ES-I3 (cell line): ENCODE results near the gene SCAPER.

ENCODE experiments used
- H3K36me3 ChIP-seq: 2 replicates; pipeline ENCODE4 v1.6.1; 2013; ENCODE audit warnings: mild to moderate bottlenecking, low read length, control low read depth, moderate library complexity; ENCODE audit not compliant: insufficient read depth
- H3K4me1 ChIP-seq: 2 replicates; pipeline ENCODE4 v1.6.1; 2013; ENCODE audit warnings: mild to moderate bottlenecking, control low read depth, low read length; ENCODE audit not compliant: insufficient read depth
- H3K9ac ChIP-seq: 2 replicates; pipeline ENCODE4 v1.6.1; 2013; ENCODE audit warnings: low read depth, mild to moderate bottlenecking, low read length, moderate library complexity
- H3K9me3 ChIP-seq: 2 replicates; pipeline ENCODE4 v1.6.1; 2013; ENCODE audit warnings: mild to moderate bottlenecking, low read length, moderate library complexity; ENCODE audit not compliant: control insufficient read depth, insufficient read depth

SCAPER gene

DNA sequence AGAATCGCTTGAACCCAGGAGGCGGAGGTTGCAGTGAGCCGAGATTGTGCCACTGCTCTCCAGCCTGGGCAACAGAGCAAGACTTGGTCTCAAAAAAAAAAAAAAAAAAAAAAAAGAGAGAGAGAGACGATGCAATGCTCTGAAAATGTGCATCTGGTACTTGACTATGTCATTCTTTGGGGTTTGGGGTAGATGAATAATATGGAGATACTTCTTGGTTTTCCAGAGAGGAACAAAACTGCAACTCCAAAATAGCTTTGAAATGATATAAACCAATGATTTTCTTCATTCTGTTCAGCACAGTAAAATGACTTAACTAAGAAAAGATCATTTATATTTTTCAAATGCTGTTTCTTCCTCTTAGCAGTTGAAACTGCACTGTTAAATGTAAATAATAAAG is 409.7 kb downstream of the SCAPER start:
- no peaks in the 10 kb centered on the region for H3K36me3 ChIP-seq

DNA sequence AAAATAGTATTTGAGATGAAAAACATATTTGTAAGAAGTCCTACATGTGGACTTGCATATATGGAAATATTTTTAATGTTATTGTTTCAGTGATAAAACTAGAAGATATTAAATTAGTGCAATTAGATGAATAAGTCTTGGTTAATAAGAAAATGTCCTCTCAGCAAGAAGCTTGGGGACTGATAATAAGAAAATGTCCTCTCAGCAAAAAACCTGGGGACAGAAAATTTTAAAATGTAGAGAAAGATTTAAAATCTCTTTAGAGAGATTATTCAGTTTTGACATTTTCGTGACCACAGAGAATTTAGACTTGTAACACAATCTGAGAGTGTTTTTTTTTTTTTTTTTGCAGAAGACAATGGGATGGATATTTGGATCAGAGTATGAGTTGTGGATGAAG is 412.6 kb downstream of the SCAPER start:
- Histone ChIP-seq H3K9ac (no peak overlapping the region), H3K9me3 (no peaks in the 10 kb centered on the region), H3K36me3 (no peaks in the 10 kb centered on the region), H3K4me1 (no peaks in the 10 kb centered on the region)

More for the DNA sequence above, 409.7 kb downstream of the SCAPER start:
- no peak overlapping the region for H3K9ac ChIP-seq
- no peaks in the 10 kb centered on the region for H3K9me3 ChIP-seq
- no peaks in the 10 kb centered on the region for H3K4me1 ChIP-seq

DNA sequence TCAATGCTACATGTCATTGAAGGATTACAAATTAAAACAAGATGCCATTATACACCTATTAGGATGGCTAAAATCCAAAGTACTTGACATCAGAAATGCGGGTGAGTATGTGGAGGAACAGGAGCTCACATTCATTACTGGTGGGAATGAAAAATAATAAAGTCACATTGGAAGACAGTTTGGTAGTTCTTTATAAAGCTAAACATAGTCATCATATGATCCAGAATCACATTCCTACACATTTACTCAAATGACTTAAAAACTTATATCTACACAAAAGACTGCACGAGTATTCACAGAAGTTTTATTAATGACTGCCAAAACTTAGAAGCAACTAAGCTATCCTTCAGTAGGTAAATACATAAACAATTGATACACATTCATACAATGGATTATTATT is 421.4 kb downstream of the SCAPER start:
- Histone ChIP-seq H3K9me3 (no peaks in the 10 kb centered on the region), H3K36me3 (no peaks in the 10 kb centered on the region), H3K9ac (no peak overlapping the region), H3K4me1 (no peaks in the 10 kb centered on the region; the same call in 1 of the 2 replicates)

DNA sequence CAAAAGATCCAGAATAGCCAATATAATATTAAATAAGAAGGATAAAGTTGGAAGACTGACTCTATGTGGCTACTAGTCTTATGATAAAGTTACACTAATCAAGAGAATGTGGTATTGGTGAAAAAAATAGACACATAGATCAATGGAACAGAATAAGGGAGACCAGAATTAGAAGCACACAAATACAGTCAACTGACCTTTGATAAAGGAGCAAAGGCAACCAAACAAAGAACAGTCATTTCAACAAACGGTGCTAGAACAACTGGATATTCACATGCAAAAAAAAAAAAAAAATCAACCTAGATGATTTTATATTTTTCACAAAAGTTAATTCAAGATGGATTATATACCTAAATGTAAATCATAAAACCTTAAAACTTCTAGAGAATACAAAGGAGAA is 422.1 kb downstream of the SCAPER start:
- Histone ChIP-seq H3K9ac (no peak overlapping the region), H3K9me3 (no peaks in the 10 kb centered on the region), H3K36me3 (no peaks in the 10 kb centered on the region)

GRCh38 chr15:76480267-76480666 is 424.9 kb downstream of the SCAPER start:
- Histone ChIP-seq H3K36me3 (no peaks in the 10 kb centered on the region), H3K4me1 (no peaks in the 10 kb centered on the region; the same call in 1 of the 2 replicates), H3K9ac (no peak overlapping the region)

More for the DNA sequence above, 422.1 kb downstream of the SCAPER start:
- H3K4me1 ChIP-seq = no peaks in the 10 kb centered on the region; the same call in 1 of the 2 replicates

GRCh38 chr15:76470691-76471090 is 434.4 kb downstream of the SCAPER start:
- Histone ChIP-seq H3K9ac (no peak overlapping the region), H3K4me1 (no peaks in the 10 kb centered on the region), H3K36me3 (no peaks in the 10 kb centered on the region), H3K9me3 (no peaks in the 10 kb centered on the region; the same call in 1 of the 2 replicates)

More at GRCh38 chr15:76480267-76480666, 424.9 kb downstream of the SCAPER start:
- H3K9me3 ChIP-seq = no peaks in the 10 kb centered on the region

- Histone ChIP-seq H3K9ac (no peak overlapping the region), H3K4me1 (no peaks in the 10 kb centered on the region), H3K9me3 (peaks cover 5% of the 10 kb centered on the region; the same call in 1 of the 2 replicates), H3K36me3 (no peaks in the 10 kb centered on the region)
Measured at GRCh38 chr15:76468722-76469121, 436.4 kb downstream of the SCAPER start.

DNA sequence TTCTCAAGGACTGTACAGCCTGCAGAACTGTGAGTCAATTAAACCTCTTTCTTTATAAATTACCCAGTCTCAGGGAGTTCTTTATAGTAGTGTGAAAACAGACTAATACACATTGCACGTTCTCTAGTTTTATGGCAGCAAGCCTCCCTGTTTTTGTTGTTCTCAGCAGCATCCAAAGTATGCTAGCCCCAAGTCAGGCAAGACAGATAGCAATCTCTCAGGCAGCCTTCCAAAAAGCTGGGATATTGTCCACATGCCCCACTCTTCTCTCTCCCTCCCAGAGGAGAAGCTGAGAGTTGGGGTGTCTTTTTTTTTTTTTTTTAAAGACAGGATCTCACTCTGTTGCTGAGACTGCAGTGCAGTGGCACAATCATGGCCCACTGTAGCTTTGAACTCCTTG is 438.0 kb downstream of the SCAPER start:
- no peaks in the 10 kb centered on the region for H3K4me1 ChIP-seq
- H3K36me3 ChIP-seq = no peaks in the 10 kb centered on the region
- H3K9ac ChIP-seq = no peak overlapping the region
- H3K9me3 ChIP-seq = peaks cover 5% of the 10 kb centered on the region; the same call in 1 of the 2 replicates

DNA sequence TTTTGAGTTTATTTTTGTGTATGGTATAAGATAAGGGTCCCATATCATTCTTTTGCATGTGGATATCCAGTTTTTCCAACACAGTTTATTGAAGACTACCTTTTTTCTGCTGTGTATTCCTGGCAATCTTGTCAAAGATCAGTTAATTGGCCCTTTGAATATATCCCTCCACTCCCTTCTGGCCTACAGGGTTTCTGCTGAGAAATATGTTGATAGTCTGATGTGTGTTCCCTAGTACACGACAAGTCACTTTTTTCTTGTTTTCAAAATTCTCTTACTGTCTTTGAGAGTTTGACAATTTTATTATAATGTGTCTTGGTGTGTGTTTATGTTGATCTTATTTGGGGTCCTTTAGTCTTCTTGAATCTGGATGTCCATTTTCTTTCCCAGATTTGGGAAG is 439.4 kb downstream of the SCAPER start:
- Histone ChIP-seq H3K4me1 (no peaks in the 10 kb centered on the region), H3K9ac (no peak overlapping the region), H3K9me3 (peaks cover 5% of the 10 kb centered on the region; the same call in 1 of the 2 replicates), H3K36me3 (no peaks in the 10 kb centered on the region)

GRCh38 chr15:76464247-76464646 is 440.9 kb downstream of the SCAPER start:
- no peaks in the 10 kb centered on the region for H3K36me3 ChIP-seq
- no peak overlapping the region for H3K9ac ChIP-seq
- no peaks in the 10 kb centered on the region for H3K4me1 ChIP-seq
- peaks cover 5% of the 10 kb centered on the region; the same call in 1 of the 2 replicates for H3K9me3 ChIP-seq

- no peak overlapping the region for H3K9ac ChIP-seq
Measured at GRCh38 chr15:76460871-76461270, 444.3 kb downstream of the SCAPER start.

DNA sequence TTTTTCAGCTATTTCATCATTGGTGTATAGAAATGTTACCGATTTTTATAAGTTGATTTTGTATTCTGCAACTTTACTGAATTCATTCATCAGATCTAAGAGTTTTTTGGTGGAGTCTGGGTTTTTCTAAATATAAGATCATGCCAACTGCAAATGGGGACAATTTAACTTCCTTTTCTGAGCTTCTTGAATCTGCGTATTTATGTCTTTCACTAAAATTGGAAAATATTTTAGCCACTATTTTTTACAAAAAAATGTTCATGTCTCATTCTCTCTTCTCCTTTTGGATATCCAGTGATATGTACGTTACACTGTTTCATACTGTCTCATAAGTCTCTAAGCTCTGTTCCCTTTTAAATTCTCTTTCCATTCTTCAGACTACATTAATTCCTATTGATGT is 444.8 kb downstream of the SCAPER start:
- no peak overlapping the region for H3K9ac ChIP-seq
- no peaks in the 10 kb centered on the region for H3K36me3 ChIP-seq
- no peaks in the 10 kb centered on the region for H3K4me1 ChIP-seq
- H3K9me3 ChIP-seq = peaks cover 4% of the 10 kb centered on the region; the same call in 1 of the 2 replicates

More at GRCh38 chr15:76460871-76461270, 444.3 kb downstream of the SCAPER start:
- Histone ChIP-seq H3K4me1 (no peaks in the 10 kb centered on the region), H3K9me3 (peaks cover 5% of the 10 kb centered on the region; the same call in 1 of the 2 replicates), H3K36me3 (no peaks in the 10 kb centered on the region)

- H3K4me1 ChIP-seq = no peaks in the 10 kb centered on the region
- H3K36me3 ChIP-seq = no peaks in the 10 kb centered on the region
- H3K9me3 ChIP-seq = no peaks in the 10 kb centered on the region
- H3K9ac ChIP-seq = no peak overlapping the region
Measured at GRCh38 chr15:76451540-76451939, 453.6 kb downstream of the SCAPER start.

GRCh38 chr15:76449455-76449854 is 455.7 kb downstream of the SCAPER start:
- no peaks in the 10 kb centered on the region for H3K36me3 ChIP-seq
- no peaks in the 10 kb centered on the region for H3K9me3 ChIP-seq
- no peak overlapping the region for H3K9ac ChIP-seq
- no peaks in the 10 kb centered on the region for H3K4me1 ChIP-seq

DNA sequence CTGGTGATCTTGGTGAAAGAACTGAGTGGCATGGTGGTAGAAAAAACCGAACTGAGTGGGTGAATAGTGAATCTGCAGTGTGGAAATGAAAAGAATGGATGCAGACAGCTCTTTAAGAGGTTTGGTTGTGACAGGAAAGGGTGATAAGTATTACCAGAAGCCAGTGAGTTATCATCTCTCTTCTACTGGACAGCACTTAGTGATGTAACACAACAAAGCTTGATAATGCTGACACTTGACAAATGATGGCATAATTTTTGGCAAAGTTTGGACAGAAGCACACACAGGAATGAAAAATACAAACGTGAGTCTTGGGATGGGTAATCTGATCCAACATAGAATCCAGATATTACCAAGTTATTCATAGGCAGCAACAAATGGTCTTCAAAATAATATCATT is 456.4 kb downstream of the SCAPER start:
- H3K36me3 ChIP-seq = no peaks in the 10 kb centered on the region
- H3K9me3 ChIP-seq = no peaks in the 10 kb centered on the region
- H3K9ac ChIP-seq = no peak overlapping the region
- H3K4me1 ChIP-seq = no peaks in the 10 kb centered on the region
